Effector memory CD4-positive, alpha-beta T cell (primary cell): ENCODE results near the gene SLC6A18.

Source experiments
- DNase-seq, 3 donors: peaks; one replicate each; pipeline ENCODE4 v3.0.0-alpha.2; 2020
- H3K27ac ChIP-seq: 2 replicates; pipeline ENCODE4 v1.7.0; 2013; ENCODE audit warnings: mild to moderate bottlenecking, low read length, moderate library complexity; ENCODE audit not compliant: insufficient read depth, poor library complexity, severe bottlenecking
- H3K27me3 ChIP-seq: replicated peaks from 2 replicates; pipeline ENCODE4 v1.7.0; 2013; ENCODE audit warnings: mild to moderate bottlenecking, low read length; ENCODE audit not compliant: insufficient read depth, control insufficient read depth, poor library complexity, severe bottlenecking
- H3K36me3 ChIP-seq: 2 replicates; pipeline ENCODE4 v1.7.0; 2013; ENCODE audit warnings: mild to moderate bottlenecking, low read length, moderate library complexity; ENCODE audit not compliant: control insufficient read depth, insufficient read depth
- H3K4me1 ChIP-seq: 2 replicates; pipeline ENCODE4 v1.7.0; 2013; ENCODE audit warnings: low read length, mild to moderate bottlenecking; ENCODE audit not compliant: control insufficient read depth, insufficient read depth, poor library complexity, severe bottlenecking
- H3K4me3 ChIP-seq: 2 replicates; pipeline ENCODE4 v1.7.0; 2013; ENCODE audit warnings: low read length, low read depth, mild to moderate bottlenecking; ENCODE audit not compliant: insufficient read depth, poor library complexity, severe bottlenecking
- H3K9me3 ChIP-seq: 2 replicates; pipeline ENCODE4 v1.7.0; 2013; ENCODE audit warnings: mild to moderate bottlenecking, low read length, moderate library complexity; ENCODE audit not compliant: control insufficient read depth

Gene SLC6A18

DNA sequence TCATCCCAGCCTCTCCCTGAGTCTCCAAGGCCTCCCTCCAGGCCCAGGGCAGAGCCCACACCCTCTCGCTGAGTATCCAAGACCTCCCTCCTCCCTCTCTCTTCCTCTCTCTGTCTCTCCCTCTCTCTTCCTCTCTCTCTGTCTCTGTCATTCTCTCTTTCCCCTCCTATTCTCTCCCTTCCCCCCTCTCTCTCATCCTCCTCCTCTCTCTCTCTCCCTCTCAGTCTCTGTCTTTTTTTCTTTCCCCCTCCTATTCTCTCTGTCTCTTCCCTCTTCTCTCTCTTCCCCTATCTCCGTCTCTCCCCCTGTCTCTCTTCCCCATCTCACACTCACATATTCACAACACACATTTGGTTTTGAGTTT is 15.7 kb upstream of the SLC6A18 start:
- Histone ChIP-seq H3K27ac (no peak overlapping the region), H3K36me3 (no peaks in the 10 kb centered on the region), H3K9me3 (no peaks in the 10 kb centered on the region), H3K4me3 (no peak overlapping the region), H3K27me3 (no peaks in the 10 kb centered on the region), H3K4me1 (no peaks in the 10 kb centered on the region)
- no peak for DNase-seq

- DNase-seq, result no peak
- H3K9me3 ChIP-seq, result no peaks in the 10 kb centered on the region
- H3K27ac ChIP-seq, result no peak overlapping the region
- H3K27me3 ChIP-seq, result no peaks in the 10 kb centered on the region
- H3K4me3 ChIP-seq, result no peak overlapping the region
- H3K36me3 ChIP-seq, result no peaks in the 10 kb centered on the region
- H3K4me1 ChIP-seq, result no peaks in the 10 kb centered on the region
These were observed 15.0 kb upstream of the SLC6A18 start for GRCh38 chr5:1209896-1210776.

- H3K4me3 ChIP-seq, result no peak overlapping the region
- no peaks in the 10 kb centered on the region for H3K9me3 ChIP-seq
These were observed 14.3 kb upstream of the SLC6A18 start for GRCh38 chr5:1210832-1211251.

DNA sequence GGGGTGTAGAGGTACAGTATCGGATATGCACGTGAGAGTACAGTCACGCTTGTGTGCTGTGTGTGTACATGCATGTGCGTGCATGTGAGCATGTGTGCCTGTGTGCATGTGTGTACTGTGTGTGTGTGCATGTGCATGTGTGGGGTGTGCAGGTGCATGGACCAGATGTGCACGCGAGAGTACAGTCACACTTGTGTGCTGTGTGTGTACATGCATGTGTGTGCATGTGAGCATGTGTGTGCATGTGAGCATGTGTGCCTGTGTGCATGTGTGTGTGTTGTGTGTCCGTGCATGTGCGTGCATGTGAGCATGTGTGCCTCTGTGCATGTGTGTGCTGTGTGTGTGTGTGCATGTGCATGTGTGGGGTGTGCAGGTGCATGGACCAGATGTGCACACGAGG is 13.5 kb upstream of the SLC6A18 start:
- DNase-seq, result no peak
- Histone ChIP-seq H3K9me3 (no peaks in the 10 kb centered on the region), H3K36me3 (no peaks in the 10 kb centered on the region), H3K4me3 (no peak overlapping the region), H3K27me3 (no peaks in the 10 kb centered on the region), H3K4me1 (no peaks in the 10 kb centered on the region), H3K27ac (no peak overlapping the region)

More at GRCh38 chr5:1210832-1211251, 14.3 kb upstream of the SLC6A18 start:
- Histone ChIP-seq H3K27ac (no peak overlapping the region), H3K4me1 (no peaks in the 10 kb centered on the region), H3K27me3 (no peaks in the 10 kb centered on the region), H3K36me3 (no peaks in the 10 kb centered on the region)
- DNase-seq, result no peak

- H3K4me3 ChIP-seq, result no peak overlapping the region
- H3K9me3 ChIP-seq, result no peaks in the 10 kb centered on the region
- no peak for DNase-seq
- H3K36me3 ChIP-seq, result no peaks in the 10 kb centered on the region
- H3K27ac ChIP-seq, result no peak overlapping the region
- H3K27me3 ChIP-seq, result no peaks in the 10 kb centered on the region
- H3K4me1 ChIP-seq, result no peaks in the 10 kb centered on the region
These were observed 12.9 kb upstream of the SLC6A18 start for GRCh38 chr5:1212271-1212670.

- H3K27ac ChIP-seq, result no peak overlapping the region
- H3K27me3 ChIP-seq, result no peaks in the 10 kb centered on the region
- no peak overlapping the region for H3K4me3 ChIP-seq
- H3K9me3 ChIP-seq, result no peaks in the 10 kb centered on the region
- H3K4me1 ChIP-seq, result no peaks in the 10 kb centered on the region
- no peak for DNase-seq
- no peaks in the 10 kb centered on the region for H3K36me3 ChIP-seq
These were observed 12.3 kb upstream of the SLC6A18 start for GRCh38 chr5:1212881-1213280.

DNA sequence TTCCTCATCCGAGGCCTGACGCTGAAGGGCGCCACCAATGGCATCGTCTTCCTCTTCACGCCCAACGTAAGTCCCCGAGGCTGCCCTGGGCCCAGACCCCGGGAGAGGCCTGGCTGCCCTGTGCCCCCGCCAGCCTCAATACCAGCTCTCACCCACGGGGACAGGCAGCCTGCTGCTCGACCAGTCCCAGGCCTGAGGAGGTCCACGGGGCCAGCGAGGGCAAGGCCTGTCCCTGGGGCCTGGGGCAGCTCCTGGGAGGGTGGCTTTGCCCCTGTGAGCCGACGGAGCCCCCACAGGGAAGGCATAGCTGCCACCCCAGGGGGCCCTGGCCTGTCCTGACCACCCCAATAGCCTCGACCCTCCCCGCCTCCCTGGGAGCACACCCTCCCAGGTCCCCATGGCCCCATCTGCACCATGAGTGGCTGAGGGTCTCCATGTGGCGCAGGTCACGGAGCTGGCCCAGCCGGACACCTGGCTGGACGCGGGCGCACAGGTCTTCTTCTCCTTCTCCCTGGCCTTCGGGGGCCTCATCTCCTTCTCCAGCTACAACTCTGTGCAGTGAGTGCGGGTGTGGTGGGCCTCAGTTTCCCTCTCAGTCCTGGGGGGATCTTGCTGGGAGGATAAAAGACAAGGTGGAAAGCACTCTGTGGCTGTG is 11.5 kb upstream of the SLC6A18 start:
- Histone ChIP-seq H3K27me3 (no peaks in the 10 kb centered on the region), H3K4me1 (no peaks in the 10 kb centered on the region), H3K4me3 (no peak overlapping the region), H3K9me3 (no peaks in the 10 kb centered on the region), H3K27ac (no peak overlapping the region), H3K36me3 (no peaks in the 10 kb centered on the region)
- DNase-seq, result no peak

GRCh38 chr5:1214163-1214935 is 10.8 kb upstream of the SLC6A18 start:
- Histone ChIP-seq H3K9me3 (no peaks in the 10 kb centered on the region), H3K4me1 (no peaks in the 10 kb centered on the region), H3K27ac (no peak overlapping the region), H3K36me3 (no peaks in the 10 kb centered on the region), H3K4me3 (no peak overlapping the region), H3K27me3 (no peaks in the 10 kb centered on the region)
- no peak for DNase-seq

- no peaks in the 10 kb centered on the region for H3K36me3 ChIP-seq
- DNase-seq, result no peak
- H3K27me3 ChIP-seq, result no peaks in the 10 kb centered on the region
- no peak overlapping the region for H3K4me3 ChIP-seq
- no peaks in the 10 kb centered on the region for H3K4me1 ChIP-seq
- no peak overlapping the region for H3K27ac ChIP-seq
- H3K9me3 ChIP-seq, result no peaks in the 10 kb centered on the region
These were observed 10.3 kb upstream of the SLC6A18 start for GRCh38 chr5:1214936-1215220.
